Measurements from ENCODE around the gene STRA6.

Gene STRA6

DNA sequence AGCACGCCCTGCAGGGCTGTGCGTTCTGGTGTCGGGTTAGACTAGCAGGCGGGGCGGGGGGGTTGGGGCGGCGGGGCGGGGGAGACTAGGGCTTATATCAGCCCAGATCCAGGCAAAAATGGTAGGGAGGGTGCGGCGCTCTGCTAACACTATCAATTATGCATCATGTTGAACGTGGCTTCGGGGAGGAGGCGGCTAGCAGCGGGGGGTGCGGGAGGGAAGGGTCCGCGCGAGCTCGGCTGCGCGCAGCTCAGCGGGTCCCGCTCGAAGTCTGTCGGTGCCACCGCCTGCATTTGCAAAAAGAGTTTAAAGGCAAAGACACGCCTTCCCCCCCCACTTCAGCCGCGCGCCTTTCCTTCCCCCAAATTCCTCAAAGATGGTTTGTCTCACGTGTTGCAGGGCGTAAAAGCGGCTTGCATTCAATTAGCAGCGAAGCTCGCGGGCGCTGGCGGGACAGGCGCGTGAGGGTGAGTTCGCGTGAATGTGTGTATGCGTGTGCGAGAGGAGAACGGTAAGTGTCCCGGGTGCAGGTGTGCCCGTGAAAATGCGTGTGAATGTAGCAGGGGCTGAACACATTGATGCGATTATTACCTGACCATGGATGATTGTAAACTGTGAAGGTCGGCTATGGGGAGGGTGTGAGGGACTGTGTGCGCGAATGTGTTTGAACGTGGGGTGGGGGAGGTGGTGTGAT is 72.3 kb downstream of the STRA6 start, which contains the start of gene ISLR2:
Gene ISLR2 (plus strand): TSS at position 432 of the 694 bp plus-strand sequence. CDS start 2,169 bp downstream, outside the sequence.
- Histone ChIP-seq H3K4me1 (ENCODE audit: control insufficient read depth, insufficient read depth, low read length) (peaks cover 14% of the 10 kb centered on the region), H3K36me3 (ENCODE audit: control insufficient read depth, insufficient read depth, low read length) (peaks cover 2% of the 10 kb centered on the region; the same call in 1 of the 2 replicates), H3K27ac (ENCODE audit: low read length) (no peak within 1 kb of the TSS), H3K9me3 (ENCODE audit: control insufficient read depth, insufficient read depth, low read length) (no peaks in the 10 kb centered on the region), H3K27me3 (ENCODE audit: control insufficient read depth, insufficient read depth, low read length) (peaks cover 74% of the 10 kb centered on the region), H3K4me3 (ENCODE audit: low read length) (peak within 1 kb of the TSS; percentile 14; the same call in 1 of the 2 replicates)
- no CpG with 5 or more reads among the region's 53 CpGs for WGBS (ENCODE audit: insufficient coverage, insufficient read length)
- no peak for DNase-seq (ENCODE audit: low read depth, low spot score)

DNA sequence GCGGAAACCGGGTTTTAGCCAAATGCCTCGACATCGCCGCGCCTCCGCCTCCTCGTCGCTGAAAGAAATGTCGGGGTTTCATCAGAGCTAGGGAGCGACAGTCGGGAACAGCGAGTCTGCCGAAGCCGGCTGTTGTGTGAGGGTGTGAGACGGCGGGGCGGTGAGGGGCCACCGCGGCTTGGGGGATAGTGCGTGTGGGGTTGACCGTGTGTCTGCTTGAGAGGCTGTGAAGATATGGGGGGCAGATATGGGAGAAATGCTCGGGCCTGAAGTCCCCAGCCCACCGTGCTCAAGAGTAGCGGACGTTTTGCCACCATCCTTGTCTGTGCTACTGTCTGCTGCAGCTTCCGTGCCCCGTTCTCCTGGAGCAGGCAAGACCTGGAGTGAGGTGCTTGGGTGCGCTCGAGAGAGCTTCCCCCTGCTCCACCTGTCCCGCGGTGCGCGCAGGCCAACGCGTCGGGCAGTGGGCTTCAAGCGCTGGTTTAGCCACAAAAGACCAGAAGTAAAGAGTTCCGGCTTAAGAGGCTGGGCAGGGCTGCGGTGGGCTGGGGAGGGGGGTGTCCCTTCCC is 72.9 kb downstream of the STRA6 start:
- H3K9me3 ChIP-seq (ENCODE audit: control insufficient read depth, insufficient read depth, low read length) = no peaks in the 10 kb centered on the region
- H3K36me3 ChIP-seq (ENCODE audit: control insufficient read depth, insufficient read depth, low read length) = peaks cover 2% of the 10 kb centered on the region; the same call in 1 of the 2 replicates
- H3K27me3 ChIP-seq (ENCODE audit: control insufficient read depth, insufficient read depth, low read length) = peaks cover 68% of the 10 kb centered on the region
- peak overlapping the region; percentile 14; the same call in 1 of the 2 replicates for H3K4me3 ChIP-seq (ENCODE audit: low read length)
- DNase-seq (ENCODE audit: low read depth, low spot score) = no peak
- H3K4me1 ChIP-seq (ENCODE audit: control insufficient read depth, insufficient read depth, low read length) = peaks cover 14% of the 10 kb centered on the region
- no CpG with 5 or more reads among the region's 40 CpGs for WGBS (ENCODE audit: insufficient coverage, insufficient read length)
- H3K27ac ChIP-seq (ENCODE audit: low read length) = no peak overlapping the region
